IMR-90 (cell line): Measurements from ENCODE around the gene GARIN3. TPM values are rescaled to one million over a fixed set of nuclear protein-coding genes. Genes with fewer than 3 reads are reported as not detected.

ENCODE experiments used
- ATAC-seq: fragments of 200-7000 bp; cut with Tn5 transposase; 2 replicates; pipeline ENCODE4 v1.9.1; 2020; ENCODE audit warnings: low read depth, mild to moderate bottlenecking, moderate library complexity
- BruUV-seq: library from RNA; stranded (reverse); fragments of 400-500 nt; replicated peaks from 2 replicates; lab custom pipeline; 2021; lab: Mats Ljungman, UMichigan
- CTCF ChIA-PET: fragments of 300-600 bp; formaldehyde crosslinking; extraction: SDS; loops from one replicate; lab custom pipeline; 2021; ENCODE audit warnings: antibody characterized with exemption; lab: Yijun Ruan, JAX
- POLR2A ChIA-PET: fragments of 300-600 bp; sonication (Branson Sonifier 250); formaldehyde crosslinking; loops from one replicate; lab custom pipeline; 2022; ENCODE audit warnings: antibody characterized with exemption; ENCODE audit not compliant: unreplicated experiment; lab: Charles Lee
- DNase-seq: peaks from one replicate; pipeline ENCODE4 v3.0.0; 2013
- H2AFZ ChIP-seq: replicated peaks from 2 replicates; pipeline ENCODE3; 2013; ENCODE audit warnings: low read length, mild to moderate bottlenecking; ENCODE audit not compliant: poor library complexity
- H2AK5ac ChIP-seq: 2 replicates; pipeline ENCODE4 v1.6.1; 2013; ENCODE audit warnings: low read depth, low read length, inconsistent platforms
- H2AK9ac ChIP-seq: replicated peaks from 2 replicates; pipeline ENCODE3; 2013; ENCODE audit warnings: mild to moderate bottlenecking, low read depth, low read length, moderate library complexity; ENCODE audit not compliant: poor library complexity
- H2BK120ac ChIP-seq: 2 replicates; pipeline ENCODE4 v1.6.1; 2013; ENCODE audit warnings: low read depth, low read length, inconsistent platforms
- H2BK15ac ChIP-seq: 3 replicates; pipeline ENCODE4 v1.6.1; 2013; ENCODE audit warnings: low read depth, low read length, inconsistent platforms
- H2BK20ac ChIP-seq: 2 replicates; pipeline ENCODE4 v1.6.1; 2013; ENCODE audit warnings: low read depth, mild to moderate bottlenecking, inconsistent platforms, low read length, moderate library complexity
- H2BK5ac ChIP-seq: 2 replicates; pipeline ENCODE4 v1.6.1; 2013; ENCODE audit warnings: mild to moderate bottlenecking, low read depth, low read length, inconsistent platforms; ENCODE audit not compliant: poor library complexity, severe bottlenecking
- H3K14ac ChIP-seq: replicated peaks from 2 replicates; pipeline ENCODE4 v1.6.1; 2013; ENCODE audit warnings: low read depth, low read length, inconsistent platforms
- H3K18ac ChIP-seq: 2 replicates; pipeline ENCODE4 v1.6.1; 2013; ENCODE audit warnings: low read depth, low read length, control low read depth
- H3K23ac ChIP-seq: 2 replicates; pipeline ENCODE4 v1.6.1; 2013; ENCODE audit warnings: low read depth, low read length, inconsistent platforms
- H3K27ac ChIP-seq: 2 replicates; pipeline ENCODE4 v1.5.1; 2013; ENCODE audit warnings: mild to moderate bottlenecking, control low read depth, low read length; ENCODE audit not compliant: insufficient read depth
- H3K27me3 ChIP-seq: 2 replicates; pipeline ENCODE4 v1.6.1; 2013; ENCODE audit warnings: low read length; ENCODE audit not compliant: control insufficient read depth, insufficient read depth
- H3K36me3 ChIP-seq: 2 replicates; pipeline ENCODE4 v1.6.1; 2013; ENCODE audit warnings: low read length, mixed read lengths; ENCODE audit not compliant: control insufficient read depth, insufficient read depth
- H3K4ac ChIP-seq: 2 replicates; pipeline ENCODE4 v1.6.1; 2013; ENCODE audit warnings: low read depth, low read length, inconsistent platforms
- H3K4me1 ChIP-seq: 2 replicates; pipeline ENCODE4 v1.6.1; 2013; ENCODE audit warnings: low read length, mixed read lengths; ENCODE audit not compliant: control insufficient read depth, insufficient read depth
- H3K4me2 ChIP-seq: 2 replicates; pipeline ENCODE4 v1.6.1; 2013; ENCODE audit warnings: low read depth, mild to moderate bottlenecking, control low read depth, low read length, moderate library complexity
- H3K4me3 ChIP-seq: 2 replicates; pipeline ENCODE4 v1.5.1; 2013; ENCODE audit warnings: low read depth, mild to moderate bottlenecking, control low read depth, low read length, moderate library complexity; ENCODE audit not compliant: insufficient read depth
- H3K56ac ChIP-seq: 2 replicates; pipeline ENCODE4 v1.6.1; 2013; ENCODE audit warnings: low read length, inconsistent platforms; ENCODE audit not compliant: insufficient read depth; ENCODE audit errors: extremely low read depth
- H3K79me1 ChIP-seq, 2 experiments: 2 replicates each; pipeline ENCODE4 v1.6.1; 2013; ENCODE audit warnings: low read length in 2 of 2, inconsistent platforms in 1 of 2, low read depth in 1 of 2
- H3K9ac ChIP-seq: 2 replicates; pipeline ENCODE4 v1.6.1; 2013; ENCODE audit warnings: low read depth, low read length, control low read depth
- H3K9me1 ChIP-seq: 2 replicates; pipeline ENCODE4 v1.6.1; 2013; ENCODE audit warnings: low read length, inconsistent platforms; ENCODE audit not compliant: insufficient read depth
- H3K9me3 ChIP-seq: 2 replicates; pipeline ENCODE4 v1.6.1; 2013; ENCODE audit warnings: low read length; ENCODE audit not compliant: control insufficient read depth, insufficient read depth
- H4K20me1 ChIP-seq: 2 replicates; pipeline ENCODE4 v1.6.1; 2013; ENCODE audit warnings: low read length, inconsistent platforms; ENCODE audit not compliant: insufficient read depth
- H4K5ac ChIP-seq: 2 replicates; pipeline ENCODE4 v1.6.1; 2013; ENCODE audit warnings: mild to moderate bottlenecking, low read depth, low read length, control low read depth
- H4K8ac ChIP-seq, 2 experiments: 2 replicates each; pipeline ENCODE4 v1.6.1; 2013; ENCODE audit warnings: low read depth in 2 of 2, low read length in 2 of 2, control low read depth in 1 of 2, inconsistent platforms in 1 of 2
- H4K91ac ChIP-seq: 2 replicates; pipeline ENCODE4 v1.6.1; 2013; ENCODE audit warnings: low read depth, low read length, inconsistent platforms; ENCODE audit not compliant: insufficient read depth
- CEBPB ChIP-seq: IDR thresholded peaks from 2 replicates; pipeline ENCODE4 v1.6.1; 2012; ENCODE audit warnings: low read depth, low read length, improper control_type of control experiment
- CHD1 ChIP-seq: IDR thresholded peaks from 2 replicates; pipeline ENCODE4 v1.6.1; 2012; ENCODE audit warnings: low read depth, low read length, improper control_type of control experiment
- ELK1 ChIP-seq: fragments of 150-350 bp; IDR thresholded peaks from 2 replicates; pipeline ENCODE4 v1.6.1; 2016; ENCODE audit warnings: low read depth, mild to moderate bottlenecking, low read length, moderate library complexity, borderline replicate concordance
- FOS ChIP-seq: fragments of 150-350 bp; IDR thresholded peaks from 2 replicates; pipeline ENCODE4 v1.6.1; 2016; ENCODE audit warnings: low read depth, low read length
- MAFK ChIP-seq: IDR thresholded peaks from 2 replicates; pipeline ENCODE4 v1.6.1; 2012; ENCODE audit warnings: low read depth, low read length, improper control_type of control experiment
- MAZ ChIP-seq: IDR thresholded peaks from 2 replicates; pipeline ENCODE4 v1.6.1; 2012; ENCODE audit warnings: low read depth, mild to moderate bottlenecking, low read length, improper control_type of control experiment, moderate library complexity, borderline replicate concordance
- MXI1 ChIP-seq: IDR thresholded peaks from 2 replicates; pipeline ENCODE4 v1.6.1; 2012; ENCODE audit warnings: low read depth, mild to moderate bottlenecking, low read length, moderate library complexity, borderline replicate concordance
- NFE2L2 ChIP-seq: fragments of 150-350 bp; IDR thresholded peaks from 2 replicates; pipeline ENCODE4 v1.6.1; 2016; ENCODE audit warnings: low read depth, mild to moderate bottlenecking, low read length
- POLR2A ChIP-seq: IDR thresholded peaks from 2 replicates; pipeline ENCODE4 v1.6.1; 2012; ENCODE audit warnings: mild to moderate bottlenecking, low read depth, low read length
- RAD21 ChIP-seq: IDR thresholded peaks from 2 replicates; pipeline ENCODE4 v1.6.1; 2012; ENCODE audit warnings: low read length, improper control_type of control experiment
- RFX5 ChIP-seq: IDR thresholded peaks from 2 replicates; pipeline ENCODE4 v1.8.0; 2012; ENCODE audit warnings: low read depth, mild to moderate bottlenecking, low read length, moderate library complexity
- SMC3 ChIP-seq: fragments of 150-350 bp; IDR thresholded peaks from 2 replicates; pipeline ENCODE4 v1.6.1; 2016; ENCODE audit warnings: low read depth, mild to moderate bottlenecking, antibody characterized with exemption, low read length, moderate library complexity
- WGBS, 2 experiments: methylation state at CpG; one replicate each; pipeline versions ENCODE4 v1.1.5 to v1.1.7; 2013; ENCODE audit warnings: missing lambda C conversion rate in 2 of 2; ENCODE audit not compliant: insufficient read length in 1 of 2; ENCODE audit errors: extremely low coverage in 2 of 2; 5-methylcytosine and 5-hydroxymethylcytosine counted together
- dilution Hi-C: fragments of 300-500 bp; cut with HindIII; formaldehyde crosslinking; loops from one replicate; pipeline ENCODE4 v1.14.3; 2018; ENCODE audit warnings: low sequenced_read_pairs; ENCODE audit not compliant: unreplicated experiment
- in situ Hi-C: fragments of 300-500 bp; cut with MboI; formaldehyde crosslinking; loops from 3 replicates; pipeline ENCODE4 v1.14.3; 2019; ENCODE audit warnings: low sequenced_read_pairs, inconsistent platforms, mixed read lengths
- intact Hi-C: fragments of 100-400 bp; cut with micrococcal nuclease; formaldehyde crosslinking; loops from 2 replicates; pipeline ENCODE4 v1.10.0; 2022
- polyA plus RNA-seq, 3 experiments: library from polyadenylated mRNA; depleted of rRNA; stranded (reverse); fragments of >200 nt; gene quantifications; 2 replicates each; pipeline ENCODE4 v1.2.3, GENCODE V29; 2012; ENCODE audit warnings: low replicate concordance in 1 of 3
- total RNA-seq: library from RNA; depleted of rRNA; stranded (reverse); fragments of >200 nt; gene quantifications from 2 replicates; pipeline ENCODE4 v1.2.3, GENCODE V29; 2012
- TF ChIP-seq, protein P1 (sequence below): fragments of 150-350 bp; IDR thresholded peaks from 2 replicates; pipeline ENCODE4 v1.6.1; 2017; ENCODE audit warnings: mild to moderate bottlenecking, antibody characterized with exemption, low read length, low read depth
- TF ChIP-seq, protein P2 (sequence below): conservative IDR thresholded peaks from 2 replicates; pipeline ENCODE4 v1.5.1; 2012; ENCODE audit warnings: mild to moderate bottlenecking, low read depth, low read length, improper control_type of control experiment

The GARIN3 gene
- total and polyA plus RNA-seq, 2 of the 4 experiments (the other 2 are of a cell fraction) = not detected

DNA sequence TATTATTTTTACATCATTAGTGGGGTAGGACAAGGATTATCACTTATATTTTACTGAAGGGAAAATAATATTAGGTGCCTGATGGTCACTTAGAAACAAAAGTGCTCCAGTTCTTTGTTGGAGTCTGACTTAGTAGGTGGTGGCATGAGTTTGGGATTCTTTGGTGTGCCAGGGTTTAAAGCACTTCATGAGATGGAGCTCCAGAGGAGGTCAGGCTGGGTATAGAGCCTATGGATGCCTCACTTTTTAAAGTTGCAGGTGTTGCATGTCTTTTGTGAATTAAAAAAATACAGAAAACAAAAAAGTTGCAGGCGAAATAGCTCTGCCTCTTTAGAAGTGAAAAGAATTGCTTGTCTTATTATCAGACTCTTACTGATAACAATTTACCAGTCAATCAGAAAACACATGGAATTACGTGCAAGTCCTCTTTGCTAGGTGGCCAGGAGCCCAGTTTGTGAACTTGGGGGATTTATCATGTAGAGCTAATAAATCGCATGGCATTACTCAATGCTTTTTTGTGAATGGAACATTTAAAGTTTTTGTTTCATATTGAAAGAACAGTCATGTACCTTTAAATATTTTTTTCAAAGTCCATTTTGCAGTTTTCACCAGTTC, 16.2 kb upstream of the GARIN3 start:
- H3K14ac ChIP-seq = no peak overlapping the region
- intact Hi-C loops = no loop called here
- dilution Hi-C loops = no loop called here
- H4K8ac ChIP-seq = no peak overlapping the region
- no peak overlapping the region for H2BK15ac ChIP-seq
- no peaks in the 10 kb centered on the region for H3K9me1 ChIP-seq
- ATAC-seq = no peak
- H2BK20ac ChIP-seq = no peak overlapping the region
- H3K9ac ChIP-seq = no peak overlapping the region
- H3K4me3 ChIP-seq = no peak overlapping the region
- H3K4ac ChIP-seq = no peak overlapping the region
- H4K5ac ChIP-seq = no peak overlapping the region
- no peaks in the 10 kb centered on the region for H3K4me1 ChIP-seq
- no peak overlapping the region for H4K91ac ChIP-seq
- H3K9me3 ChIP-seq = no peaks in the 10 kb centered on the region
- H3K36me3 ChIP-seq = no peaks in the 10 kb centered on the region
- no peak overlapping the region for H3K18ac ChIP-seq
- no peaks in the 10 kb centered on the region for H4K20me1 ChIP-seq
- no peak overlapping the region for H3K4me2 ChIP-seq
- H3K79me1 ChIP-seq = no peaks in the 10 kb centered on the region
- no peak overlapping the region for H3K27ac ChIP-seq
- no peak overlapping the region for H3K56ac ChIP-seq
- no peak overlapping the region for H2BK120ac ChIP-seq
- no peak overlapping the region for H3K23ac ChIP-seq
- TF ChIP-seq RFX5 (no peak), CEBPB (no peak), NFE2L2 (no peak), RAD21 (no peak), FOS (no peak), MXI1 (no peak), POLR2A (no peak), MAZ (no peak), ELK1 (no peak), MAFK (no peak), CHD1 (no peak), SMC3 (no peak)
- TF ChIP-seq, protein P1, sequence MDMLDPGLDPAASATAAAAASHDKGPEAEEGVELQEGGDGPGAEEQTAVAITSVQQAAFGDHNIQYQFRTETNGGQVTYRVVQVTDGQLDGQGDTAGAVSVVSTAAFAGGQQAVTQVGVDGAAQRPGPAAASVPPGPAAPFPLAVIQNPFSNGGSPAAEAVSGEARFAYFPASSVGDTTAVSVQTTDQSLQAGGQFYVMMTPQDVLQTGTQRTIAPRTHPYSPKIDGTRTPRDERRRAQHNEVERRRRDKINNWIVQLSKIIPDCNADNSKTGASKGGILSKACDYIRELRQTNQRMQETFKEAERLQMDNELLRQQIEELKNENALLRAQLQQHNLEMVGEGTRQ = no peak
- TF ChIP-seq, protein P2, sequence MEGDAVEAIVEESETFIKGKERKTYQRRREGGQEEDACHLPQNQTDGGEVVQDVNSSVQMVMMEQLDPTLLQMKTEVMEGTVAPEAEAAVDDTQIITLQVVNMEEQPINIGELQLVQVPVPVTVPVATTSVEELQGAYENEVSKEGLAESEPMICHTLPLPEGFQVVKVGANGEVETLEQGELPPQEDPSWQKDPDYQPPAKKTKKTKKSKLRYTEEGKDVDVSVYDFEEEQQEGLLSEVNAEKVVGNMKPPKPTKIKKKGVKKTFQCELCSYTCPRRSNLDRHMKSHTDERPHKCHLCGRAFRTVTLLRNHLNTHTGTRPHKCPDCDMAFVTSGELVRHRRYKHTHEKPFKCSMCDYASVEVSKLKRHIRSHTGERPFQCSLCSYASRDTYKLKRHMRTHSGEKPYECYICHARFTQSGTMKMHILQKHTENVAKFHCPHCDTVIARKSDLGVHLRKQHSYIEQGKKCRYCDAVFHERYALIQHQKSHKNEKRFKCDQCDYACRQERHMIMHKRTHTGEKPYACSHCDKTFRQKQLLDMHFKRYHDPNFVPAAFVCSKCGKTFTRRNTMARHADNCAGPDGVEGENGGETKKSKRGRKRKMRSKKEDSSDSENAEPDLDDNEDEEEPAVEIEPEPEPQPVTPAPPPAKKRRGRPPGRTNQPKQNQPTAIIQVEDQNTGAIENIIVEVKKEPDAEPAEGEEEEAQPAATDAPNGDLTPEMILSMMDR = no peak
- H2AK5ac ChIP-seq = no peak overlapping the region
- no peak overlapping the region for H2AFZ ChIP-seq
- H2BK5ac ChIP-seq = no peak overlapping the region
- no peak for DNase-seq
- in situ Hi-C loops = no loop called here
- WGBS, 2 experiments = no CpG with 5 or more reads among the region's 3 CpGs
- no TSS peak for BruUV-seq
- no peak overlapping the region for H2AK9ac ChIP-seq
- ChIA-PET POLR2A (no interaction called here), CTCF (no interaction called here)
- no peaks in the 10 kb centered on the region; the same call in none of the 2 replicates for H3K27me3 ChIP-seq
